ENCODE results near the gene NCOA7.

Gene NCOA7

DNA sequence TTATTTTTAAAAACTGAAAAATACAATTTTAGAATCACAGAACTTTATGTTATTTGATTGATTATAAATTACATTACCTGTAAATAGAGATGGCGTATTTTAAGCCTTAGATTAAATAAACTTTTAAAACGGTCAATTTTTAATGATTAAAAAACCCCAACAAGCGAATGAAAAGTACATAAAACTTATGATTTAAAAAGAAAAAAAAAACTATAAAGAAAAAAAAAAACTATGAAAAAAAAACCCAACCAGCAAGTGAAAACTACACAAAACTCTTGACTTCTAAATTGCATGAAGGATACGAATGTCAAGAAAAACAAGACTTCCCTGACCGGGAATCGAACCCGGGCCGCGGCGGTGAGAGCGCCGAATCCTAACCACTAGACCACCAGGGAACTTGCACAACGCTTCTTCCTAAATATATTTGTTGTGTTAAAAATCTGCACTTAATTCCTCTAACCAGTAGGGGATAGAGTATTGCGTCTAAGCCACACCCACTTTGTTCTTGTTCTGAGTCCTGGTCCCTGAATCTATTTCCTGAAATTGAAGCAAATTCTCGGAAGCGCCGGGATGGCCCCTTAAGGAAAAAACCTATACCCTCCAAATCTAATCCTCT, 10.7 kb upstream of the NCOA7 start:
- H2BK15ac ChIP-seq (ENCODE audit: low read length) = no peak overlapping the region
- no peak overlapping the region for H2AK5ac ChIP-seq (ENCODE audit: low read depth, low read length)
- no peak overlapping the region for H3K27ac ChIP-seq (replicated peaks; ENCODE audit: low read length)
- no CpG with 5 or more reads among the region's 17 CpGs for WGBS, 2 donors (ENCODE audit: extremely low coverage in 2 of 2, insufficient read length in 2 of 2, insufficient replicate concordance in 1 of 2)
- H3K14ac ChIP-seq (ENCODE audit: low read length) = no peak overlapping the region
- peak; percentile 89 for DNase-seq (ENCODE audit: low spot score)
- no peak overlapping the region for H4K91ac ChIP-seq (ENCODE audit: low read depth, low read length, poor library complexity)
- H3K27me3 ChIP-seq (ENCODE audit: control insufficient read depth in 3 of 3, insufficient read depth in 3 of 3, low read depth in 1 of 3, low read length in 3 of 3) = peaks cover 0 to 9% (median 0%) of the 10 kb centered on the region in 3 experiments
- no peak overlapping the region for H2BK120ac ChIP-seq (ENCODE audit: low read depth, low read length)
- H3K4me1 ChIP-seq (ENCODE audit: control insufficient read depth in 2 of 2, insufficient read depth in 1 of 2, low read depth in 1 of 2, low read length in 2 of 2) = no peaks in the 10 kb centered on the region
- H3K4me3 ChIP-seq (ENCODE audit: low read length in 2 of 2) = peak overlapping the region; percentile 57 to 79
- peaks cover 0 to 5% of the 10 kb centered on the region in 2 donors for H3K9me3 ChIP-seq (replicated peaks in 1 of 2; ENCODE audit: control insufficient read depth in 2 of 2, insufficient read depth in 1 of 2, low read depth in 1 of 2, low read length in 2 of 2)
- H2BK5ac ChIP-seq (ENCODE audit: low read length) = no peak overlapping the region
- no peak overlapping the region for H3K9ac ChIP-seq (ENCODE audit: low read depth, low read length, poor library complexity)
- no peak overlapping the region for H3K4me2 ChIP-seq (ENCODE audit: insufficient read depth, low read length, poor library complexity, severe bottlenecking)
- H2AFZ ChIP-seq (ENCODE audit: low read length) = peak overlapping the region; percentile 90
- no peak overlapping the region for H3K18ac ChIP-seq (ENCODE audit: low read length)
- no peak overlapping the region for H2BK12ac ChIP-seq (ENCODE audit: low read length)
- no peaks in the 10 kb centered on the region for H3K79me1 ChIP-seq (ENCODE audit: low read depth, low read length)
- no peak overlapping the region for H3K4ac ChIP-seq (ENCODE audit: low read length)
- H4K8ac ChIP-seq (ENCODE audit: low read depth, low read length) = no peak overlapping the region
- no peaks in the 10 kb centered on the region for H3K36me3 ChIP-seq (replicated peaks in 1 of 2; ENCODE audit: control insufficient read depth in 2 of 2, insufficient read depth in 2 of 2, low read length in 2 of 2)
- H3K23ac ChIP-seq (ENCODE audit: low read depth, low read length, poor library complexity) = no peak overlapping the region

GRCh38 chr6:125780540-125781313, 10.0 kb upstream of the NCOA7 start:
- Histone ChIP-seq H2BK15ac (ENCODE audit: low read length) (no peak overlapping the region), H3K27me3 (ENCODE audit: control insufficient read depth in 3 of 3, insufficient read depth in 3 of 3, low read depth in 1 of 3, low read length in 3 of 3) (peaks cover 0 to 5% (median 0%) of the 10 kb centered on the region in 3 experiments), H2BK12ac (ENCODE audit: low read length) (no peak overlapping the region), H2AK5ac (ENCODE audit: low read depth, low read length) (no peak overlapping the region), H3K4me3 (ENCODE audit: low read length in 2 of 2) (peak overlapping the region; percentile 57 to 79), H4K91ac (ENCODE audit: low read depth, low read length, poor library complexity) (no peak overlapping the region), H3K9me3 (replicated peaks in 1 of 2; ENCODE audit: control insufficient read depth in 2 of 2, insufficient read depth in 1 of 2, low read depth in 1 of 2, low read length in 2 of 2) (peaks cover 0 to 5% of the 10 kb centered on the region in 2 donors), H3K23ac (ENCODE audit: low read depth, low read length, poor library complexity) (no peak overlapping the region), H3K14ac (ENCODE audit: low read length) (no peak overlapping the region), H2BK5ac (ENCODE audit: low read length) (no peak overlapping the region), H3K9ac (ENCODE audit: low read depth, low read length, poor library complexity) (peak overlapping the region; percentile 71), H3K18ac (ENCODE audit: low read length) (no peak overlapping the region), H3K4me2 (ENCODE audit: insufficient read depth, low read length, poor library complexity, severe bottlenecking) (peak overlapping the region; percentile 55), H3K4ac (ENCODE audit: low read length) (no peak overlapping the region), H4K8ac (ENCODE audit: low read depth, low read length) (no peak overlapping the region), H3K27ac (replicated peaks; ENCODE audit: low read length) (no peak overlapping the region), H3K36me3 (replicated peaks in 1 of 2; ENCODE audit: control insufficient read depth in 2 of 2, insufficient read depth in 2 of 2, low read length in 2 of 2) (no peaks in the 10 kb centered on the region), H2BK120ac (ENCODE audit: low read depth, low read length) (no peak overlapping the region), H3K4me1 (ENCODE audit: control insufficient read depth in 2 of 2, insufficient read depth in 1 of 2, low read depth in 1 of 2, low read length in 2 of 2) (no peaks in the 10 kb centered on the region), H3K79me1 (ENCODE audit: low read depth, low read length) (no peaks in the 10 kb centered on the region), H2AFZ (ENCODE audit: low read length) (peak overlapping the region; percentile 90)
- DNase-seq (ENCODE audit: low spot score) = peak; percentile 30
- WGBS, 2 donors (ENCODE audit: extremely low coverage in 2 of 2, insufficient read length in 2 of 2, insufficient replicate concordance in 1 of 2) = no CpG with 5 or more reads among the region's 28 CpGs

- Histone ChIP-seq H3K9me3 (replicated peaks in 1 of 2; ENCODE audit: control insufficient read depth in 2 of 2, insufficient read depth in 1 of 2, low read depth in 1 of 2, low read length in 2 of 2) (peaks cover 0 to 5% of the 10 kb centered on the region in 2 donors), H3K23ac (ENCODE audit: low read depth, low read length, poor library complexity) (no peak overlapping the region), H2AK5ac (ENCODE audit: low read depth, low read length) (no peak overlapping the region), H3K4me1 (ENCODE audit: control insufficient read depth in 2 of 2, insufficient read depth in 1 of 2, low read depth in 1 of 2, low read length in 2 of 2) (no peaks in the 10 kb centered on the region), H2BK15ac (ENCODE audit: low read length) (no peak overlapping the region), H3K36me3 (replicated peaks in 1 of 2; ENCODE audit: control insufficient read depth in 2 of 2, insufficient read depth in 2 of 2, low read length in 2 of 2) (no peaks in the 10 kb centered on the region), H3K18ac (ENCODE audit: low read length) (no peak overlapping the region), H3K4me3 (ENCODE audit: low read length in 2 of 2) (peak overlapping the region; percentile 57 to 79), H2BK5ac (ENCODE audit: low read length) (no peak overlapping the region), H3K9ac (ENCODE audit: low read depth, low read length, poor library complexity) (no peak overlapping the region), H3K27ac (replicated peaks; ENCODE audit: low read length) (no peak overlapping the region), H3K4me2 (ENCODE audit: insufficient read depth, low read length, poor library complexity, severe bottlenecking) (peak overlapping the region; percentile 55), H4K8ac (ENCODE audit: low read depth, low read length) (no peak overlapping the region), H2BK120ac (ENCODE audit: low read depth, low read length) (no peak overlapping the region), H4K91ac (ENCODE audit: low read depth, low read length, poor library complexity) (no peak overlapping the region), H3K4ac (ENCODE audit: low read length) (no peak overlapping the region), H3K27me3 (ENCODE audit: control insufficient read depth in 3 of 3, insufficient read depth in 3 of 3, low read depth in 1 of 3, low read length in 3 of 3) (peaks cover 0 to 5% (median 0%) of the 10 kb centered on the region in 3 experiments), H2BK12ac (ENCODE audit: low read length) (no peak overlapping the region), H3K14ac (ENCODE audit: low read length) (no peak overlapping the region), H2AFZ (ENCODE audit: low read length) (peak overlapping the region; percentile 90), H3K79me1 (ENCODE audit: low read depth, low read length) (no peaks in the 10 kb centered on the region)
- DNase-seq (ENCODE audit: low spot score) = no peak
- no CpG with 5 or more reads among the region's 3 CpGs for WGBS, 2 donors (ENCODE audit: extremely low coverage in 2 of 2, insufficient read length in 2 of 2, insufficient replicate concordance in 1 of 2)
Observed at GRCh38 chr6:125781314-125781868, 9.4 kb upstream of the NCOA7 start.

GRCh38 chr6:125784365-125784764, 6.4 kb upstream of the NCOA7 start:
- Histone ChIP-seq H3K9me3 (replicated peaks in 1 of 2; ENCODE audit: control insufficient read depth in 2 of 2, insufficient read depth in 1 of 2, low read depth in 1 of 2, low read length in 2 of 2) (peaks cover 0 to 5% of the 10 kb centered on the region in 2 donors), H2AFZ (ENCODE audit: low read length) (no peak overlapping the region)

More at GRCh38 chr6:125784365-125784764, 6.4 kb upstream of the NCOA7 start:
- no CpG with 5 or more reads among the region's 2 CpGs for WGBS, 2 donors (ENCODE audit: extremely low coverage in 2 of 2, insufficient read length in 2 of 2, insufficient replicate concordance in 1 of 2)
- no peak overlapping the region for H3K23ac ChIP-seq (ENCODE audit: low read depth, low read length, poor library complexity)
- no peaks in the 10 kb centered on the region for H3K79me1 ChIP-seq (ENCODE audit: low read depth, low read length)
- H3K4me2 ChIP-seq (ENCODE audit: insufficient read depth, low read length, poor library complexity, severe bottlenecking) = no peak overlapping the region
- H3K4ac ChIP-seq (ENCODE audit: low read length) = no peak overlapping the region
- H3K36me3 ChIP-seq (replicated peaks in 1 of 2; ENCODE audit: control insufficient read depth in 2 of 2, insufficient read depth in 2 of 2, low read length in 2 of 2) = no peaks in the 10 kb centered on the region
- H4K8ac ChIP-seq (ENCODE audit: low read depth, low read length) = no peak overlapping the region
- no peak overlapping the region for H2BK5ac ChIP-seq (ENCODE audit: low read length)
- no peak overlapping the region for H3K14ac ChIP-seq (ENCODE audit: low read length)
- H2BK15ac ChIP-seq (ENCODE audit: low read length) = no peak overlapping the region
- no peak overlapping the region for H4K91ac ChIP-seq (ENCODE audit: low read depth, low read length, poor library complexity)
- no peak overlapping the region for H2AK5ac ChIP-seq (ENCODE audit: low read depth, low read length)
- H3K4me1 ChIP-seq (ENCODE audit: control insufficient read depth in 2 of 2, insufficient read depth in 1 of 2, low read depth in 1 of 2, low read length in 2 of 2) = peaks cover 0 to under 1% of the 10 kb centered on the region in 2 donors
- no peak overlapping the region for H3K4me3 ChIP-seq (ENCODE audit: low read length in 2 of 2)
- H2BK12ac ChIP-seq (ENCODE audit: low read length) = no peak overlapping the region
- H2BK120ac ChIP-seq (ENCODE audit: low read depth, low read length) = no peak overlapping the region
- H3K27ac ChIP-seq (replicated peaks; ENCODE audit: low read length) = no peak overlapping the region
- H3K9ac ChIP-seq (ENCODE audit: low read depth, low read length, poor library complexity) = no peak overlapping the region
- no peaks in the 10 kb centered on the region for H3K27me3 ChIP-seq (ENCODE audit: control insufficient read depth in 3 of 3, insufficient read depth in 3 of 3, low read depth in 1 of 3, low read length in 3 of 3)
- DNase-seq (ENCODE audit: low spot score) = no peak
- no peak overlapping the region for H3K18ac ChIP-seq (ENCODE audit: low read length)
